AG04449 (cell line): ENCODE data around the gene AGMAT.
"Not testable (repeated sequence)": the region's sequence is repeated elsewhere in the genome, so short reads cannot be mapped to it uniquely, and the experiment has no call there.

ENCODE experiments used
- CTCF ChIA-PET: fragments of 350-600 bp; formaldehyde crosslinking; extraction: SDS; loops from one replicate; lab custom pipeline; 2021; ENCODE audit warnings: antibody characterized with exemption; lab: Yijun Ruan, JAX
- POLR2A ChIA-PET: fragments of 400-600, 350-600 bp; formaldehyde crosslinking; extraction: SDS; loops from one replicate; lab custom pipeline; 2020; ENCODE audit warnings: antibody characterized with exemption, inconsistent platforms; lab: Yijun Ruan, JAX
- DNase-seq: peaks from one replicate; pipeline ENCODE4 v3.0.0-alpha.2; 2010; ENCODE audit warnings: low read depth, low spot score
- H3K4me3 ChIP-seq: 2 replicates; pipeline ENCODE4 v1.5.1; 2011; ENCODE audit warnings: low read depth, mild to moderate bottlenecking, control low read depth, low read length
- CTCF ChIP-seq: IDR thresholded peaks from one replicate; pipeline ENCODE4 v1.5.1; 2011; ENCODE audit warnings: mild to moderate bottlenecking, moderate library complexity, low read length, control low read depth, inconsistent platforms; ENCODE audit not compliant: insufficient read depth; ENCODE audit errors: missing control alignments

The AGMAT gene

GRCh38 chr1:15616373-15617172, 31.7 kb upstream of the AGMAT start:
- ChIA-PET CTCF (interaction anchor here (1.2 to 1.5 kb wide), 3 partner anchors 11 to 48 kb away, joined by 3 to 7 read pairs (median 4); no protein-coding TSS in a partner anchor), POLR2A (interaction anchor here (0.6 to 1.3 kb wide), 2 partner anchors 13 to 17 kb away, joined by 3 to 4 read pairs; no protein-coding TSS in a partner anchor)

GRCh38 chr1:15610167-15610566, 25.3 kb upstream of the AGMAT start:
- POLR2A ChIA-PET = no interaction called here
- no peak overlapping the region for H3K4me3 ChIP-seq
- CTCF ChIA-PET = interaction anchor here (1.0 to 1.2 kb wide), 2 partner anchors 9 to 14 kb away, joined by 3 read pairs; no protein-coding TSS in a partner anchor
- DNase-seq = no peak
- TF ChIP-seq CTCF = no peak

More at GRCh38 chr1:15616373-15617172, 31.7 kb upstream of the AGMAT start:
- peak overlapping the region; percentile 58 for H3K4me3 ChIP-seq
- no peak for DNase-seq
- no peak for TF ChIP-seq CTCF

GRCh38 chr1:15609631-15610030, 24.8 kb upstream of the AGMAT start:
- POLR2A ChIA-PET = no interaction called here
- CTCF ChIA-PET = interaction anchor here (1.0 to 1.2 kb wide), 2 partner anchors 9 to 14 kb away, joined by 3 read pairs; no protein-coding TSS in a partner anchor
- no peak for TF ChIP-seq CTCF

GRCh38 chr1:15605398-15606383, 20.8 kb upstream of the AGMAT start:
- CTCF ChIA-PET = interaction anchor here (0.6 to 1.9 kb wide), 4 partner anchors 9 to 18 kb away, joined by 3 to 7 read pairs (median 4); no protein-coding TSS in a partner anchor
- H3K4me3 ChIP-seq = no peak overlapping the region
- DNase-seq = no peak
- POLR2A ChIA-PET = no interaction called here
- TF ChIP-seq CTCF = no peak

More at GRCh38 chr1:15609631-15610030, 24.8 kb upstream of the AGMAT start:
- no peak overlapping the region for H3K4me3 ChIP-seq
- no peak for DNase-seq

GRCh38 chr1:15604400-15604799, 19.5 kb upstream of the AGMAT start:
- POLR2A ChIA-PET = interaction anchor here (1.2 kb wide), 1 partner anchor 93 kb away, joined by 3 read pairs; no protein-coding TSS in a partner anchor
- CTCF ChIA-PET = interaction anchor here (1.0 to 4.7 kb wide), 5 partner anchors 9 to 211 kb away, joined by 3 to 34 read pairs (median 3); no protein-coding TSS in a partner anchor
- DNase-seq, H3K4me3 ChIP-seq: not testable (repeated sequence)

- ChIA-PET CTCF (interaction anchor here (0.9 to 4.7 kb wide), 6 partner anchors 8 to 212 kb away, joined by 3 to 34 read pairs (median 3); no protein-coding TSS in a partner anchor), POLR2A (interaction anchor here (1.2 to 1.8 kb wide), 4 partner anchors 12 to 154 kb away, joined by 3 to 5 read pairs (median 4); partner anchors contain the start of gene DDI2)
- not testable (repeated sequence) for DNase-seq
- H3K4me3 ChIP-seq = peak overlapping the region; percentile 77
Observed at GRCh38 chr1:15603966-15604282, 19.1 kb upstream of the AGMAT start.
